Brain microvascular endothelial cell (primary cell): Measurements from ENCODE around the gene MYOM1.

Experiments used
- DNase-seq: peaks from one replicate; pipeline ENCODE4 v3.0.0-alpha.2; 2020
- H3K27ac ChIP-seq: fragments of 250-450 bp; sonication (Bioruptor Pico); 2 replicates; pipeline ENCODE4 v1.5.1; 2020; ENCODE audit warnings: mild to moderate bottlenecking, moderate library complexity
- H3K27me3 ChIP-seq: fragments of 250-450 bp; sonication (Bioruptor Pico); replicated peaks from 2 replicates; pipeline ENCODE4 v1.5.1; 2020; ENCODE audit warnings: mild to moderate bottlenecking
- H3K36me3 ChIP-seq: fragments of 250-450 bp; sonication (Bioruptor Pico); replicated peaks from 2 replicates; pipeline ENCODE4 v1.5.1; 2020; ENCODE audit warnings: mild to moderate bottlenecking
- H3K4me3 ChIP-seq: 2 replicates; pipeline ENCODE4 v1.5.1; 2011; ENCODE audit warnings: low read depth, mild to moderate bottlenecking, control low read depth, low read length, moderate library complexity
- in situ Hi-C: cut with HindIII; loops from 2 replicates; pipeline ENCODE4 v1.10.0; 2017; ENCODE audit warnings: low sequenced_read_pairs, low pct_ligation_motif_present
- TF ChIP-seq, protein P1 (sequence below): IDR thresholded peaks from 2 replicates; pipeline ENCODE4 v1.5.1; 2011; ENCODE audit warnings: low read depth, mild to moderate bottlenecking, moderate library complexity, low read length, control low read depth, inconsistent platforms; ENCODE audit errors: missing control alignments

Gene MYOM1

DNA sequence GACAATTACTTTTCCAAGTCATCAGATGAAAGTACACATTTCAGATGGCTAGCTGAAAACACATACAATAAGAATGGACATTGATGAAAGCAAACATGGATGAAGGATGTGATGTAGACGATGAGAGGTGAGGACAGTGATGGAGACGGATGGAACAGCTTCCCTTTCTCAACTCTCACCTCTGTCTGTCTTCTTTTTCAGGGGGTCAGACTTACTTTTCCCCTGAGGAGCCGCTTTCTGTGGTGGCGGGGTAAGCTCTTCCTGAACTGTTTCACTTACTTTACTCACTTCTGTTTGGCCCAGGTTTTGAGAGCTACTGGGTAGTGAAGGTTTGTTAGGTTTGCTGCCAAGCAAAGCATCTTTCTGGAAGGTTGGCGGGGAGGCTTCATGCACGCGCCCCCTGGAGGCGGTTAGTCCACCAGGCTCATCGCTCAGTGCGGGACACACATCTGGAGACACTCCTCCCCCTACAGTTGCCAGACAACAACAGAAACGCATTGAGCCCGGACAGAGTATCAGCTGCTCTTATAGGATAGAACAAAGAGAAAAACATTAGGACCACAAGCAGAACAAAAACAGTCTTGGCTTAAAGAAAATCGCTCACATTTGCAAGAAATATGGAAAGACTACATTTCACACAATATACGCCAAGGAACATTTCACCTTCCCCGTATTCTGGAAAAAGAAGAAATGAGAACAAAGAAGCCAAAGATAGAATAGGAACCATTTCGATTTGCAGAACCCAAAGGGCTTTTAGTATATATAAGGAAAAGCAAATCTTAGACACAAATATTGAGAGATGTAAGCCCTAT, 90.5 kb downstream of the MYOM1 start:
- TF ChIP-seq, protein P1, sequence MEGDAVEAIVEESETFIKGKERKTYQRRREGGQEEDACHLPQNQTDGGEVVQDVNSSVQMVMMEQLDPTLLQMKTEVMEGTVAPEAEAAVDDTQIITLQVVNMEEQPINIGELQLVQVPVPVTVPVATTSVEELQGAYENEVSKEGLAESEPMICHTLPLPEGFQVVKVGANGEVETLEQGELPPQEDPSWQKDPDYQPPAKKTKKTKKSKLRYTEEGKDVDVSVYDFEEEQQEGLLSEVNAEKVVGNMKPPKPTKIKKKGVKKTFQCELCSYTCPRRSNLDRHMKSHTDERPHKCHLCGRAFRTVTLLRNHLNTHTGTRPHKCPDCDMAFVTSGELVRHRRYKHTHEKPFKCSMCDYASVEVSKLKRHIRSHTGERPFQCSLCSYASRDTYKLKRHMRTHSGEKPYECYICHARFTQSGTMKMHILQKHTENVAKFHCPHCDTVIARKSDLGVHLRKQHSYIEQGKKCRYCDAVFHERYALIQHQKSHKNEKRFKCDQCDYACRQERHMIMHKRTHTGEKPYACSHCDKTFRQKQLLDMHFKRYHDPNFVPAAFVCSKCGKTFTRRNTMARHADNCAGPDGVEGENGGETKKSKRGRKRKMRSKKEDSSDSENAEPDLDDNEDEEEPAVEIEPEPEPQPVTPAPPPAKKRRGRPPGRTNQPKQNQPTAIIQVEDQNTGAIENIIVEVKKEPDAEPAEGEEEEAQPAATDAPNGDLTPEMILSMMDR: peak; percentile 99
- no peaks in the 10 kb centered on the region for H3K36me3 ChIP-seq
- in situ Hi-C loops: no loop called here
- H3K4me3 ChIP-seq: no peak overlapping the region
- peak; percentile 89 for DNase-seq
- no peak overlapping the region for H3K27ac ChIP-seq
- no peaks in the 10 kb centered on the region for H3K27me3 ChIP-seq

- in situ Hi-C loops: no loop called here
- Histone ChIP-seq H3K4me3 (no peak overlapping the region), H3K27ac (no peak overlapping the region), H3K36me3 (no peaks in the 10 kb centered on the region), H3K27me3 (no peaks in the 10 kb centered on the region)
- DNase-seq: no peak
- TF ChIP-seq, protein P1: no peak
Observed at GRCh38 chr18:3126457-3127097, 93.2 kb downstream of the MYOM1 start.

- TF ChIP-seq, protein P1: no peak
- Histone ChIP-seq H3K36me3 (no peaks in the 10 kb centered on the region), H3K27ac (no peak overlapping the region), H3K4me3 (no peak overlapping the region), H3K27me3 (no peaks in the 10 kb centered on the region)
- DNase-seq: no peak
- in situ Hi-C loops: no loop called here
Observed at GRCh38 chr18:3124822-3125221, 94.9 kb downstream of the MYOM1 start.

DNA sequence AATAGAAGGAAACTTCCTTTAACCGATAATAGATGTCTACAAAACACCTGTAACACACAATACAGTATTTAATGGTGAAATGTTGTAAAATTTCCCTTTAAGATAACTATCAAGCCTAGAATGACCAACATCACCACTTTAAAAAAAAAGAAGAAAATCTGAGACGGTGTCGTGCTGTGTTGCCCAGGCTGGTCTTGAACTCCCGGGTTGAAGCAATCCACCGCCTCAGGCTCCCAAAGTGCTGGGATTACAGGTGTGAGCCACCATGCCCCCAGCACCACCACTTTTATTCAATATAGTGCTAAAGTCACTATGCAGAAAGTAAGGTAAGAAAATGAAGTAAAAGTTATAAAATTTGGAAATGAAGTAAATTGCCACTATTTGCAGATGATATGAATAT, 96.9 kb downstream of the MYOM1 start:
- Histone ChIP-seq H3K4me3 (no peak overlapping the region), H3K27me3 (no peaks in the 10 kb centered on the region), H3K27ac (no peak overlapping the region), H3K36me3 (no peaks in the 10 kb centered on the region)
- TF ChIP-seq, protein P1: no peak
- in situ Hi-C loops: no loop called here
- DNase-seq: no peak

- H3K36me3 ChIP-seq: no peaks in the 10 kb centered on the region
- in situ Hi-C loops: no loop called here
- no peaks in the 10 kb centered on the region for H3K27me3 ChIP-seq
- TF ChIP-seq, protein P1: peak; percentile 26
- no peak overlapping the region for H3K4me3 ChIP-seq
- no peak overlapping the region for H3K27ac ChIP-seq
- DNase-seq: no peak
Observed at GRCh38 chr18:3121259-3121658, 98.5 kb downstream of the MYOM1 start.
